GM12864 (cell line): ENCODE measurements around the gene TRIAP1.

Source experiments
- DNase-seq: peaks from one replicate; pipeline ENCODE4 v3.0.0-alpha.2; 2011; ENCODE audit warnings: low read depth
- H3K4me3 ChIP-seq: 2 replicates; pipeline ENCODE4 v1.5.1; 2011; ENCODE audit warnings: mild to moderate bottlenecking, low read depth, low read length, control low read depth
- CTCF ChIP-seq: IDR thresholded peaks from 2 replicates; pipeline ENCODE4 v1.5.1; 2011; ENCODE audit warnings: low read depth, mild to moderate bottlenecking, moderate library complexity, low read length, control low read depth, inconsistent platforms; ENCODE audit errors: missing control alignments

TRIAP1 gene

GRCh38 chr12:120412421-120412820 is 33.8 kb downstream of the TRIAP1 start:
- no peak for TF ChIP-seq CTCF
- no peak overlapping the region for H3K4me3 ChIP-seq
- no peak for DNase-seq

- DNase-seq = no peak
- H3K4me3 ChIP-seq = no peak overlapping the region
- no peak for TF ChIP-seq CTCF
These were observed 37.4 kb downstream of the TRIAP1 start for GRCh38 chr12:120408771-120409170.

GRCh38 chr12:120406553-120406952 is 39.6 kb downstream of the TRIAP1 start:
- no peak for DNase-seq
- no peak for TF ChIP-seq CTCF
- H3K4me3 ChIP-seq = no peak overlapping the region

- TF ChIP-seq CTCF = no peak
- H3K4me3 ChIP-seq = no peak overlapping the region
- DNase-seq = no peak
These were observed 40.1 kb downstream of the TRIAP1 start for GRCh38 chr12:120406069-120406468.

GRCh38 chr12:120404271-120404670 is 41.9 kb downstream of the TRIAP1 start:
- DNase-seq = no peak
- no peak for TF ChIP-seq CTCF
- H3K4me3 ChIP-seq = no peak overlapping the region

- no peak for DNase-seq
- no peak for TF ChIP-seq CTCF
- H3K4me3 ChIP-seq = no peak overlapping the region
These were observed 42.3 kb downstream of the TRIAP1 start for GRCh38 chr12:120403869-120404268.

- DNase-seq = no peak
- no peak for TF ChIP-seq CTCF
- no peak overlapping the region for H3K4me3 ChIP-seq
These were observed 44.0 kb downstream of the TRIAP1 start for GRCh38 chr12:120402217-120402616.
